Measurements from ENCODE around the gene PGPEP1. TPM values are rescaled to one million over a fixed set of nuclear protein-coding genes. Genes with fewer than 3 reads are reported as not detected.
A peak's percentile ranks its signal among the peaks of the same experiment; 100 is the strongest.

The PGPEP1 gene
- total and polyA plus RNA-seq, 10 of the 15 experiments (the other 5 are each of a cell fraction or from before 2014, with no cell fraction given) = 13.8 to 39.4 (median 17.0) TPM

GRCh38 chr19:18304458-18305310 lies 35.7 kb upstream of the PGPEP1 start (continued):
- TF ChIP-seq MLLT1 (IDR thresholded peaks at IDR 0.05) = no peak; the same call in 1 of the 2 replicates
- no peak for TF ChIP-seq TCF7 (IDR thresholded peaks at IDR 0.05; ENCODE audit: borderline replicate concordance)
- TF ChIP-seq MEF2A (IDR thresholded peaks at IDR 0.05; ENCODE audit: insufficient read depth, low read depth, low read length) = no peak
- TF ChIP-seq YY1 (IDR thresholded peaks at IDR 0.05; ENCODE audit: low read depth, low read length) = 0 out of 2 replicates have a peak, but pooled peaks have one; percentile 62
- TF ChIP-seq KLF5 (IDR thresholded peaks at IDR 0.05; ENCODE audit: partially characterized antibody) = peak; percentile 45
- TF ChIP-seq POLR2A (IDR thresholded peaks at IDR 0.05; ENCODE audit: low read depth, low read length) = peak; percentile 82
- no peak; the same call in 1 of the 2 replicates for TF ChIP-seq NKRF (conservative IDR thresholded peaks at IDR 0.05)
- no peak for TF ChIP-seq RFX5 (IDR thresholded peaks at IDR 0.05; ENCODE audit: low read depth, low read length)
- TF ChIP-seq HDAC2 (IDR thresholded peaks at IDR 0.05) = no peak
- TF ChIP-seq POU2F2 (IDR thresholded peaks at IDR 0.05; ENCODE audit: borderline replicate concordance, low read depth, low read length) = peak; percentile 29; the same call in 2 of the 3 replicates
- no peak for TF ChIP-seq RCOR1 (conservative IDR thresholded peaks at IDR 0.05; ENCODE audit: low read depth, low read length)
- no peak for TF ChIP-seq GABPA (IDR thresholded peaks at IDR 0.05; ENCODE audit: low read depth)
- TF ChIP-seq BCLAF1 (IDR thresholded peaks at IDR 0.05) = no peak
- peak; percentile 67 to 71 for TF ChIP-seq IKZF2 (IDR thresholded peaks at IDR 0.05)
- TF ChIP-seq, protein P1, sequence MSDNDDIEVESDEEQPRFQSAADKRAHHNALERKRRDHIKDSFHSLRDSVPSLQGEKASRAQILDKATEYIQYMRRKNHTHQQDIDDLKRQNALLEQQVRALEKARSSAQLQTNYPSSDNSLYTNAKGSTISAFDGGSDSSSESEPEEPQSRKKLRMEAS (IDR thresholded peaks at IDR 0.05; ENCODE audit: low read depth, low read length) = no peak
- TF ChIP-seq ELK1 (IDR thresholded peaks at IDR 0.05; ENCODE audit: low read depth, low read length) = peak; percentile 36; the same call in 1 of the 2 replicates
- TF ChIP-seq ZNF384 (IDR thresholded peaks at IDR 0.05; ENCODE audit: borderline replicate concordance, low read depth, low read length) = no peak
- TF ChIP-seq SRF (IDR thresholded peaks at IDR 0.05; ENCODE audit: low read depth in 2 of 2, low read length in 2 of 2) = 0 out of 4 replicates have a peak, but pooled peaks of 1 of the 2 experiments have one; percentile 3
- peak; percentile 66; the same call in 1 of the 2 replicates for TF ChIP-seq RELB (IDR thresholded peaks at IDR 0.05; ENCODE audit: low read depth)
